ENCODE results near the gene NEDD9. TPM values are rescaled to one million over a fixed set of nuclear protein-coding genes. Genes with fewer than 3 reads are reported as not detected.

The NEDD9 gene
- total and polyA plus RNA-seq, 2 of the 13 experiments (the other 11 are each of a cell fraction or from before 2014, with no cell fraction given): 27.1 to 389 TPM

GRCh38 chr6:11272491-11273192 lies 40.2 kb upstream of the NEDD9 start (continued):
- no peak for TF ChIP-seq USF2 (IDR thresholded peaks at IDR 0.05; ENCODE audit: low read depth, low read length)
- no peak for TF ChIP-seq USF2 (CRISPR knock-in tag; IDR thresholded peaks at IDR 0.05; ENCODE audit: borderline replicate concordance)
- no peak for TF ChIP-seq KMT2A (CRISPR knock-in tag; IDR thresholded peaks at IDR 0.05)
- TF ChIP-seq KDM3A (CRISPR knock-in tag; IDR thresholded peaks at IDR 0.05; ENCODE audit: low read depth): no peak
- TF ChIP-seq MAFF (IDR thresholded peaks at IDR 0.05; ENCODE audit: low read depth, low read length): no peak
- TF ChIP-seq GATAD2A (CRISPR knock-in tag; IDR thresholded peaks at IDR 0.05): no peak
- no peak for TF ChIP-seq ZXDC (CRISPR knock-in tag; IDR thresholded peaks at IDR 0.05)
- no peak for TF ChIP-seq ZNF329 (CRISPR knock-in tag; IDR thresholded peaks at IDR 0.05; ENCODE audit: low read depth)
- TF ChIP-seq ADNP (CRISPR knock-in tag; IDR thresholded peaks at IDR 0.05): no peak
- TF ChIP-seq EHMT2 (IDR thresholded peaks at IDR 0.05; ENCODE audit: borderline replicate concordance, low read depth, low read length): no peak

Data from HepG2 (cell line).